ENCODE results near the gene ALG11.
"Not testable (repeated sequence)": the region's sequence is repeated elsewhere in the genome, so short reads cannot be mapped to it uniquely, and the experiment has no call there.

The ALG11 gene

GRCh38 chr13:52026246-52026626, 14.0 kb downstream of the ALG11 start:
- Histone ChIP-seq H3K27me3 (ENCODE audit: control insufficient read depth in 5 of 5, insufficient read depth in 4 of 5, low read length in 5 of 5) (no peaks in the 10 kb centered on the region), H3K27ac (ENCODE audit: low read depth, low read length) (no peak overlapping the region), H3K36me3 (ENCODE audit: control insufficient read depth in 5 of 5, insufficient read depth in 5 of 5, low read length in 5 of 5) (peaks cover 22 to 51% (median 30%) of the 10 kb centered on the region in 5 donors), H3K4me3 (ENCODE audit: low read depth in 1 of 5, low read length in 5 of 5) (no peak overlapping the region), H3K9ac (ENCODE audit: low read length in 5 of 5) (no peak overlapping the region), H3K4me1 (ENCODE audit: control insufficient read depth in 5 of 5, insufficient read depth in 5 of 5, low read length in 5 of 5) (peaks cover 0 to 13% (median 6%) of the 10 kb centered on the region in 5 donors), H3K9me3 (ENCODE audit: control insufficient read depth in 5 of 5, low read length in 5 of 5) (no peaks in the 10 kb centered on the region)

- Histone ChIP-seq H3K9ac (ENCODE audit: low read length in 5 of 5) (no peak overlapping the region), H3K27ac (ENCODE audit: low read depth, low read length) (no peak overlapping the region), H3K27me3 (ENCODE audit: control insufficient read depth in 5 of 5, insufficient read depth in 4 of 5, low read length in 5 of 5) (no peaks in the 10 kb centered on the region), H3K4me3 (ENCODE audit: low read depth in 1 of 5, low read length in 5 of 5) (no peak overlapping the region), H3K9me3 (ENCODE audit: control insufficient read depth in 5 of 5, low read length in 5 of 5) (no peaks in the 10 kb centered on the region), H3K4me1 (ENCODE audit: control insufficient read depth in 5 of 5, insufficient read depth in 5 of 5, low read length in 5 of 5) (peaks cover 0 to 13% (median 6%) of the 10 kb centered on the region in 5 donors), H3K36me3 (ENCODE audit: control insufficient read depth in 5 of 5, insufficient read depth in 5 of 5, low read length in 5 of 5) (peaks cover 15 to 42% (median 23%) of the 10 kb centered on the region in 5 donors)
These were observed 15.6 kb downstream of the ALG11 start for GRCh38 chr13:52027832-52028231.

- no peak overlapping the region for H3K27ac ChIP-seq (ENCODE audit: low read depth, low read length)
- H3K27me3 ChIP-seq (ENCODE audit: control insufficient read depth in 5 of 5, insufficient read depth in 4 of 5, low read length in 5 of 5), result no peaks in the 10 kb centered on the region
- no peak overlapping the region for H3K9ac ChIP-seq (ENCODE audit: low read length in 5 of 5)
- H3K9me3 ChIP-seq (ENCODE audit: control insufficient read depth in 5 of 5, low read length in 5 of 5), result no peaks in the 10 kb centered on the region
- H3K4me3 ChIP-seq (ENCODE audit: low read depth in 1 of 5, low read length in 5 of 5), result no peak overlapping the region
- H3K4me1 ChIP-seq (ENCODE audit: control insufficient read depth in 5 of 5, insufficient read depth in 5 of 5, low read length in 5 of 5), result peaks cover 0 to 13% (median 6%) of the 10 kb centered on the region in 5 donors
- H3K36me3 ChIP-seq (ENCODE audit: control insufficient read depth in 5 of 5, insufficient read depth in 5 of 5, low read length in 5 of 5), result peaks cover 4 to 30% (median 13%) of the 10 kb centered on the region in 5 donors
These were observed 17.4 kb downstream of the ALG11 start for GRCh38 chr13:52029569-52029968.

GRCh38 chr13:52030401-52030800, 18.2 kb downstream of the ALG11 start:
- H3K4me3 ChIP-seq (ENCODE audit: low read depth in 1 of 5, low read length in 5 of 5); H3K27me3 ChIP-seq (ENCODE audit: control insufficient read depth in 5 of 5, insufficient read depth in 4 of 5, low read length in 5 of 5); H3K9ac ChIP-seq (ENCODE audit: low read length in 5 of 5); H3K27ac ChIP-seq (ENCODE audit: low read depth, low read length); H3K9me3 ChIP-seq (ENCODE audit: control insufficient read depth in 5 of 5, low read length in 5 of 5): not testable (repeated sequence)
- peaks cover 0 to 23% (median 11%) of the 10 kb centered on the region in 5 donors for H3K36me3 ChIP-seq (ENCODE audit: control insufficient read depth in 5 of 5, insufficient read depth in 5 of 5, low read length in 5 of 5)
- H3K4me1 ChIP-seq (ENCODE audit: control insufficient read depth in 5 of 5, insufficient read depth in 5 of 5, low read length in 5 of 5), result peaks cover 0 to 11% (median 6%) of the 10 kb centered on the region in 5 donors

- Histone ChIP-seq H3K27ac (ENCODE audit: low read depth, low read length) (no peak overlapping the region), H3K4me1 (ENCODE audit: control insufficient read depth in 5 of 5, insufficient read depth in 5 of 5, low read length in 5 of 5) (no peaks in the 10 kb centered on the region), H3K9me3 (ENCODE audit: control insufficient read depth in 5 of 5, low read length in 5 of 5) (no peaks in the 10 kb centered on the region), H3K9ac (ENCODE audit: low read length in 5 of 5) (no peak overlapping the region), H3K36me3 (ENCODE audit: control insufficient read depth in 5 of 5, insufficient read depth in 5 of 5, low read length in 5 of 5) (peaks cover 0 to 11% (median 8%) of the 10 kb centered on the region in 5 donors), H3K4me3 (ENCODE audit: low read depth in 1 of 5, low read length in 5 of 5) (no peak overlapping the region), H3K27me3 (ENCODE audit: control insufficient read depth in 5 of 5, insufficient read depth in 4 of 5, low read length in 5 of 5) (no peaks in the 10 kb centered on the region)
These were observed 20.8 kb downstream of the ALG11 start for GRCh38 chr13:52033039-52033438.

GRCh38 chr13:52034616-52035226, 22.5 kb downstream of the ALG11 start:
- no peak overlapping the region for H3K9ac ChIP-seq (ENCODE audit: low read length in 5 of 5)
- no peak overlapping the region for H3K4me3 ChIP-seq (ENCODE audit: low read depth in 1 of 5, low read length in 5 of 5)
- no peaks in the 10 kb centered on the region for H3K27me3 ChIP-seq (ENCODE audit: control insufficient read depth in 5 of 5, insufficient read depth in 4 of 5, low read length in 5 of 5)
- no peaks in the 10 kb centered on the region for H3K9me3 ChIP-seq (ENCODE audit: control insufficient read depth in 5 of 5, low read length in 5 of 5)
- H3K4me1 ChIP-seq (ENCODE audit: control insufficient read depth in 5 of 5, insufficient read depth in 5 of 5, low read length in 5 of 5), result no peaks in the 10 kb centered on the region
- H3K36me3 ChIP-seq (ENCODE audit: control insufficient read depth in 5 of 5, insufficient read depth in 5 of 5, low read length in 5 of 5), result no peaks in the 10 kb centered on the region
- no peak overlapping the region for H3K27ac ChIP-seq (ENCODE audit: low read depth, low read length)

GRCh38 chr13:52036037-52036436, 23.8 kb downstream of the ALG11 start:
- Histone ChIP-seq H3K36me3 (ENCODE audit: control insufficient read depth in 5 of 5, insufficient read depth in 5 of 5, low read length in 5 of 5) (no peaks in the 10 kb centered on the region), H3K9me3 (ENCODE audit: control insufficient read depth in 5 of 5, low read length in 5 of 5) (no peaks in the 10 kb centered on the region), H3K27me3 (ENCODE audit: control insufficient read depth in 5 of 5, insufficient read depth in 4 of 5, low read length in 5 of 5) (no peaks in the 10 kb centered on the region), H3K9ac (ENCODE audit: low read length in 5 of 5) (no peak overlapping the region), H3K4me3 (ENCODE audit: low read depth in 1 of 5, low read length in 5 of 5) (no peak overlapping the region), H3K4me1 (ENCODE audit: control insufficient read depth in 5 of 5, insufficient read depth in 5 of 5, low read length in 5 of 5) (no peaks in the 10 kb centered on the region), H3K27ac (ENCODE audit: low read depth, low read length) (no peak overlapping the region)

- H3K27me3 ChIP-seq (ENCODE audit: control insufficient read depth in 5 of 5, insufficient read depth in 4 of 5, low read length in 5 of 5), result no peaks in the 10 kb centered on the region
- H3K4me3 ChIP-seq (ENCODE audit: low read depth in 1 of 5, low read length in 5 of 5), result no peak overlapping the region
- H3K4me1 ChIP-seq (ENCODE audit: control insufficient read depth in 5 of 5, insufficient read depth in 5 of 5, low read length in 5 of 5), result no peaks in the 10 kb centered on the region
- H3K9ac ChIP-seq (ENCODE audit: low read length in 5 of 5), result no peak overlapping the region
- no peak overlapping the region for H3K27ac ChIP-seq (ENCODE audit: low read depth, low read length)
- no peaks in the 10 kb centered on the region for H3K36me3 ChIP-seq (ENCODE audit: control insufficient read depth in 5 of 5, insufficient read depth in 5 of 5, low read length in 5 of 5)
- H3K9me3 ChIP-seq (ENCODE audit: control insufficient read depth in 5 of 5, low read length in 5 of 5), result no peaks in the 10 kb centered on the region
These were observed 31.5 kb downstream of the ALG11 start for GRCh38 chr13:52043675-52044074.

GRCh38 chr13:52047463-52047862, 35.3 kb downstream of the ALG11 start:
- H3K36me3 ChIP-seq (ENCODE audit: control insufficient read depth in 5 of 5, insufficient read depth in 5 of 5, low read length in 5 of 5), result no peaks in the 10 kb centered on the region
- H3K4me3 ChIP-seq (ENCODE audit: low read depth in 1 of 5, low read length in 5 of 5), result no peak overlapping the region
- no peaks in the 10 kb centered on the region for H3K4me1 ChIP-seq (ENCODE audit: control insufficient read depth in 5 of 5, insufficient read depth in 5 of 5, low read length in 5 of 5)
- H3K9ac ChIP-seq (ENCODE audit: low read length in 5 of 5), result no peak overlapping the region
- H3K9me3 ChIP-seq (ENCODE audit: control insufficient read depth in 5 of 5, low read length in 5 of 5), result no peaks in the 10 kb centered on the region
- H3K27me3 ChIP-seq (ENCODE audit: control insufficient read depth in 5 of 5, insufficient read depth in 4 of 5, low read length in 5 of 5), result no peaks in the 10 kb centered on the region
- H3K27ac ChIP-seq (ENCODE audit: low read depth, low read length), result no peak overlapping the region

- no peaks in the 10 kb centered on the region for H3K4me1 ChIP-seq (ENCODE audit: control insufficient read depth in 5 of 5, insufficient read depth in 5 of 5, low read length in 5 of 5)
- H3K27ac ChIP-seq (ENCODE audit: low read depth, low read length), result no peak overlapping the region
- no peaks in the 10 kb centered on the region for H3K27me3 ChIP-seq (ENCODE audit: control insufficient read depth in 5 of 5, insufficient read depth in 4 of 5, low read length in 5 of 5)
- H3K9ac ChIP-seq (ENCODE audit: low read length in 5 of 5), result no peak overlapping the region
- no peaks in the 10 kb centered on the region for H3K36me3 ChIP-seq (ENCODE audit: control insufficient read depth in 5 of 5, insufficient read depth in 5 of 5, low read length in 5 of 5)
- H3K4me3 ChIP-seq (ENCODE audit: low read depth in 1 of 5, low read length in 5 of 5), result no peak overlapping the region
- H3K9me3 ChIP-seq (ENCODE audit: control insufficient read depth in 5 of 5, low read length in 5 of 5), result no peaks in the 10 kb centered on the region
These were observed 36.3 kb downstream of the ALG11 start for GRCh38 chr13:52048516-52048915.
